Liver (tissue), 3 donors: Measurements from ENCODE around the gene RNH1.

Experiments
- CTCF ChIP-seq: fragments of 150-350 bp; IDR thresholded peaks from 2 replicates; pipeline ENCODE4 v1.5.1; 2017; ENCODE audit warnings: improper control_type of control experiment, low read depth, low read length; ENCODE audit not compliant: missing input control
- FOXA1 ChIP-seq: IDR thresholded peaks from 2 replicates; pipeline ENCODE4 v1.6.1; 2016; ENCODE audit warnings: antibody characterized with exemption
- GABPA ChIP-seq, 2 donors: IDR thresholded peaks in 1 of 2; conservative IDR thresholded peaks in 1 of 2; 2 replicates each; pipeline ENCODE4 v1.6.1; 2016; ENCODE audit warnings: antibody characterized with exemption in 2 of 2, mild to moderate bottlenecking in 1 of 2, moderate library complexity in 1 of 2
- HNF4A ChIP-seq, 2 donors: conservative IDR thresholded peaks; 2 replicates each; pipeline ENCODE4 v1.6.1; 2016; ENCODE audit warnings: antibody characterized with exemption in 2 of 2, mild to moderate bottlenecking in 2 of 2
- JUND ChIP-seq, 2 donors: IDR thresholded peaks; 2 replicates each; pipeline ENCODE4 v1.6.1; 2016; ENCODE audit warnings: antibody characterized with exemption in 2 of 2
- REST ChIP-seq: IDR thresholded peaks from 2 replicates; pipeline ENCODE4 v1.6.1; 2016; ENCODE audit warnings: antibody characterized with exemption, mild to moderate bottlenecking
- RXRA ChIP-seq, 2 donors: IDR thresholded peaks; 2 replicates each; pipeline ENCODE4 v1.6.1; 2017 to 2018; ENCODE audit warnings: antibody characterized with exemption in 2 of 2, mild to moderate bottlenecking in 1 of 2
- SP1 ChIP-seq: IDR thresholded peaks from 2 replicates; pipeline ENCODE4 v1.6.1; 2018; ENCODE audit warnings: antibody characterized with exemption, mild to moderate bottlenecking
- TAF1 ChIP-seq: conservative IDR thresholded peaks from 2 replicates; pipeline ENCODE4 v1.6.1; 2016; ENCODE audit warnings: antibody characterized with exemption, mild to moderate bottlenecking
- TF ChIP-seq, protein P1 (sequence below): IDR thresholded peaks from 2 replicates; pipeline ENCODE4 v1.6.1; 2016; ENCODE audit warnings: antibody characterized with exemption
- TF ChIP-seq, protein P2 (sequence below): IDR thresholded peaks from 2 replicates; pipeline ENCODE4 v1.6.1; 2016; ENCODE audit warnings: antibody characterized with exemption
- TF ChIP-seq, protein P3 (sequence below): IDR thresholded peaks from 2 replicates; pipeline ENCODE4 v1.6.1; 2016; ENCODE audit warnings: antibody characterized with exemption
- donor health status: healthy.
- donor health status: healthy.

GRCh38 chr11:486189-486588 is 20.9 kb downstream of the RNH1 start:
- no peak for TF ChIP-seq GABPA (IDR thresholded peaks at IDR 0.05 in 1 of 2, conservative IDR thresholded peaks at IDR 0.05 in 1 of 2)
- TF ChIP-seq CTCF, result no peak
- TF ChIP-seq, protein P1, sequence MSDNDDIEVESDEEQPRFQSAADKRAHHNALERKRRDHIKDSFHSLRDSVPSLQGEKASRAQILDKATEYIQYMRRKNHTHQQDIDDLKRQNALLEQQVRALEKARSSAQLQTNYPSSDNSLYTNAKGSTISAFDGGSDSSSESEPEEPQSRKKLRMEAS, result no peak
- no peak for TF ChIP-seq SP1
- TF ChIP-seq, protein P2, sequence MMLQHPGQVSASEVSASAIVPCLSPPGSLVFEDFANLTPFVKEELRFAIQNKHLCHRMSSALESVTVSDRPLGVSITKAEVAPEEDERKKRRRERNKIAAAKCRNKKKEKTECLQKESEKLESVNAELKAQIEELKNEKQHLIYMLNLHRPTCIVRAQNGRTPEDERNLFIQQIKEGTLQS, result no peak
- TF ChIP-seq, protein P3, sequence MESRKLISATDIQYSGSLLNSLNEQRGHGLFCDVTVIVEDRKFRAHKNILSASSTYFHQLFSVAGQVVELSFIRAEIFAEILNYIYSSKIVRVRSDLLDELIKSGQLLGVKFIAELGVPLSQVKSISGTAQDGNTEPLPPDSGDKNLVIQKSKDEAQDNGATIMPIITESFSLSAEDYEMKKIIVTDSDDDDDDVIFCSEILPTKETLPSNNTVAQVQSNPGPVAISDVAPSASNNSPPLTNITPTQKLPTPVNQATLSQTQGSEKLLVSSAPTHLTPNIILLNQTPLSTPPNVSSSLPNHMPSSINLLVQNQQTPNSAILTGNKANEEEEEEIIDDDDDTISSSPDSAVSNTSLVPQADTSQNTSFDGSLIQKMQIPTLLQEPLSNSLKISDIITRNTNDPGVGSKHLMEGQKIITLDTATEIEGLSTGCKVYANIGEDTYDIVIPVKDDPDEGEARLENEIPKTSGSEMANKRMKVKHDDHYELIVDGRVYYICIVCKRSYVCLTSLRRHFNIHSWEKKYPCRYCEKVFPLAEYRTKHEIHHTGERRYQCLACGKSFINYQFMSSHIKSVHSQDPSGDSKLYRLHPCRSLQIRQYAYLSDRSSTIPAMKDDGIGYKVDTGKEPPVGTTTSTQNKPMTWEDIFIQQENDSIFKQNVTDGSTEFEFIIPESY, result no peak
- TF ChIP-seq REST, result no peak
- no peak for TF ChIP-seq JUND (IDR thresholded peaks at IDR 0.05)
- no peak for TF ChIP-seq FOXA1
- TF ChIP-seq TAF1, result no peak
- no peak for TF ChIP-seq HNF4A (conservative IDR thresholded peaks at IDR 0.05)
- TF ChIP-seq RXRA (IDR thresholded peaks at IDR 0.05), result no peak
